Cardiac muscle cell (in vitro differentiated cells and primary cell): ENCODE results near the gene VSTM4. TPM values are rescaled to one million over a fixed set of nuclear protein-coding genes. Genes with fewer than 3 reads are reported as not detected.

Experiments
- DNase-seq, 2 donors: peaks; one replicate each; pipeline versions ENCODE4 v3.0.0 to v3.0.0-alpha.2; 2010 to 2017; ENCODE audit warnings: low read depth in 1 of 2, low spot score in 1 of 2
- H3K27ac ChIP-seq: fragments of 200-600 bp; sonication (generic); 2 replicates; pipeline ENCODE4 v1.5.1; 2016
- H3K27me3 ChIP-seq: fragments of 200-600 bp; sonication (generic); 2 replicates; pipeline ENCODE4 v1.6.0; 2016; ENCODE audit warnings: control low read depth
- H3K36me3 ChIP-seq: fragments of 200-600 bp; sonication (generic); 2 replicates; pipeline ENCODE4 v1.5.1; 2016; ENCODE audit warnings: control low read depth
- H3K4me1 ChIP-seq: fragments of 200-600 bp; sonication (generic); 2 replicates; pipeline ENCODE4 v1.8.1; 2017; ENCODE audit warnings: low read depth, mild to moderate bottlenecking, mixed run types
- H3K4me3 ChIP-seq: fragments of 200-600 bp; sonication (generic); 2 replicates; pipeline ENCODE4 v1.5.1; 2016; ENCODE audit warnings: mild to moderate bottlenecking
- H3K9me3 ChIP-seq: fragments of 200-600 bp; sonication (generic); 2 replicates; pipeline ENCODE4 v1.5.1; 2017; ENCODE audit warnings: low read depth, mild to moderate bottlenecking, control low read depth
- polyA plus RNA-seq: library from polyadenylated mRNA; unstranded; fragments of >200 nt; fragmentation: Nextera tagmentation; extraction: Ambion mirVana; gene quantifications from 2 replicates; pipeline ENCODE4 v1.2.1, GENCODE V29; 2016
- total RNA-seq: library from RNA; depleted of rRNA; stranded (reverse); fragments of >200 nt; gene quantifications from 2 replicates; pipeline ENCODE4 v1.2.3, GENCODE V29; 2016
- TF ChIP-seq, protein P1 (sequence below): IDR thresholded peaks from 2 replicates; pipeline ENCODE4 v1.5.1; 2012; ENCODE audit warnings: low read depth, mild to moderate bottlenecking, low read length

Gene VSTM4
- total and polyA plus RNA-seq, 2 experiments from 2014 or later: 3.6 to 6.0 TPM

DNA sequence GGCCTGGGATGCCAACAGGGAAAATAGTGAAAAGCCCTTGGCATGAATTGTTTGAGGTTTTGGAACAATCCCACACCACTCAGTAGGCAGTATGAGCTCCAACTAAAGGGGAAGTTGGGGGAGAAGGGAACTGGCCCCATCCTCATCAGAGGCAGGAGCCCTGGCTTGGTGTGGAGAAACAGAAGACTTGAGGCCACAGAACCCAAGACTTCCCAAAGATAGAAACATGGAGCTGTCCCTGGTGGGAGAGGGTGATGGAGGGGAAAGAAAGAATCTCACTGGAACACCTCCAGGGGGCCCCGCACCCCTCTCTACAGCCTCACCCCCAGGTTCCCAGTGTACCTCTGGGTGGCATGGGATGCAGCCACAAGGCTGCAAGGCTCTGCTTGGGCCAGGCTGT lies 85.7 kb downstream of the VSTM4 start:
- no peak overlapping the region for H3K4me3 ChIP-seq
- H3K4me1 ChIP-seq: no peaks in the 10 kb centered on the region
- TF ChIP-seq, protein P1, sequence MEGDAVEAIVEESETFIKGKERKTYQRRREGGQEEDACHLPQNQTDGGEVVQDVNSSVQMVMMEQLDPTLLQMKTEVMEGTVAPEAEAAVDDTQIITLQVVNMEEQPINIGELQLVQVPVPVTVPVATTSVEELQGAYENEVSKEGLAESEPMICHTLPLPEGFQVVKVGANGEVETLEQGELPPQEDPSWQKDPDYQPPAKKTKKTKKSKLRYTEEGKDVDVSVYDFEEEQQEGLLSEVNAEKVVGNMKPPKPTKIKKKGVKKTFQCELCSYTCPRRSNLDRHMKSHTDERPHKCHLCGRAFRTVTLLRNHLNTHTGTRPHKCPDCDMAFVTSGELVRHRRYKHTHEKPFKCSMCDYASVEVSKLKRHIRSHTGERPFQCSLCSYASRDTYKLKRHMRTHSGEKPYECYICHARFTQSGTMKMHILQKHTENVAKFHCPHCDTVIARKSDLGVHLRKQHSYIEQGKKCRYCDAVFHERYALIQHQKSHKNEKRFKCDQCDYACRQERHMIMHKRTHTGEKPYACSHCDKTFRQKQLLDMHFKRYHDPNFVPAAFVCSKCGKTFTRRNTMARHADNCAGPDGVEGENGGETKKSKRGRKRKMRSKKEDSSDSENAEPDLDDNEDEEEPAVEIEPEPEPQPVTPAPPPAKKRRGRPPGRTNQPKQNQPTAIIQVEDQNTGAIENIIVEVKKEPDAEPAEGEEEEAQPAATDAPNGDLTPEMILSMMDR: no peak
- H3K9me3 ChIP-seq: no peaks in the 10 kb centered on the region
- H3K27me3 ChIP-seq: no peaks in the 10 kb centered on the region
- no peaks in the 10 kb centered on the region for H3K36me3 ChIP-seq
- H3K27ac ChIP-seq: no peak overlapping the region
- no peak for DNase-seq

DNA sequence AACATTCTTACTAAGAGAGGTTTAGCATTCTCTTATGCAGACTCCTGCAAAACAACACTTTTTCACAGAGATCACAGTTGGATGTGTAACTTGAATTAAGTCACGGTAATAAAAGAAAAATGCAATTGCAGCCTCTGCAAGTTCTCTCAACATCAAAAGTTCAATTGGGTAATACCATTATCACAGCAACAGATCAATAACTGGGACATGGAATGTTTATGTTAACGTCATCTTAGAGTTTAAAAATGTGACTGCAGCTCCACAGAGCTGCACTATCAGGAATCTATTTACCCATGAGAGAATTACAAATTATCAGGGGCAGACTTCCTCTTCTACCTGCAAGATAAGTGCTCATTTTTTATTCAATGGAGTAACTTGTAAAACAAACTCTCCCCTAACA lies 86.7 kb downstream of the VSTM4 start:
- Histone ChIP-seq H3K9me3 (no peaks in the 10 kb centered on the region), H3K4me3 (no peak overlapping the region), H3K27me3 (no peaks in the 10 kb centered on the region), H3K36me3 (no peaks in the 10 kb centered on the region), H3K27ac (no peak overlapping the region), H3K4me1 (no peaks in the 10 kb centered on the region)
- no peak for DNase-seq
- TF ChIP-seq, protein P1: no peak

DNA sequence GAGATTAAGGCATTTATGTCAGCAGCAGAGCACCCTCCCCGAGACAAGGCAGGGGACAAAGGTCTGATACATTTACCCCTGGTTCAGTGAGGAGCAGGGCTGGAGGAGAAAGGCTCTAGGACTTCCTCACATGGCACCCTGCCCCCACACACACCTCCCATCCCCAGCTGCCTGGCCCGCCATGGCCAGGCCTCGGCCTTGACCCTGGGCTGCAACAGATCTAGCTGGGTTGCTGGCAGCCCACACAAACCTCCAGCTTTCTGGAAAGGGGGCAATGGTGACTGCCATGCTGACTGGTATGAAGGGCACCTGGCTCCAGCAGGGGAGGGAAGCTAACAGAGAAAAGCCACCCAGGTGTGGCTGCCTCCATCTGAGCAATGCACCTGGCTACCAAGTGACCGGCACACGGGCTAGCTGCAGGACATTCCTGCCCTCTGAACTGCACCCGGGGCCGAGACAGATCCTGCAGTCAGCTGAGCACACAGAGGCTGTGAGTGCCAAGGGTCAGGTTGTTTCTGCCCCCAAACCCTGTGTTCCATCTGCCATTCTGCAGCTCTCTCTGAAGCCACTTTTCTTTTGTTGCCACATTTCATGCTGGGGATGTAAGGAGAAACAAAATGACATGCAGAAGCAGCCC lies 89.9 kb downstream of the VSTM4 start:
- no peaks in the 10 kb centered on the region for H3K9me3 ChIP-seq
- H3K27me3 ChIP-seq: no peaks in the 10 kb centered on the region
- H3K4me1 ChIP-seq: no peaks in the 10 kb centered on the region
- H3K4me3 ChIP-seq: no peak overlapping the region
- TF ChIP-seq, protein P1: no peak
- DNase-seq: no peak
- H3K27ac ChIP-seq: no peak overlapping the region
- H3K36me3 ChIP-seq: no peaks in the 10 kb centered on the region

DNA sequence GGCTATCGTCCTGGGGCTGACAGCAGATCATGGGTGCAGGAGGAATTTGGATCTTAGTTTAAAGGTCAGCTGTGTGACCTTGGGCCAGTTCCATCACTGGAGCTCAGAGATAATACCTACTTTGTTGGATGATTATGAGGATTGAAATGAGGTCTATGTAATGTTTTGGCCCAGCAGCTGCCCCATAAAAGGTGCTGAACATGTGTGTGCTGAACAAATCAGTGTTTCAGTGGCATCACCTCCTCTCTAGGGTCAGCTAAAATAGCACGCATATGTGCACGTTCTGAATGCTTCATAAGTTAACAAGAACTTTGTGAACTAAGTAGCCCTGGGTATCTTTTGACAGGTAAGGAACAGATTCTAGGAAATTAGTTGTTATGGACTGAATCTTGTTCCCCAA lies 90.8 kb downstream of the VSTM4 start:
- Histone ChIP-seq H3K9me3 (no peaks in the 10 kb centered on the region), H3K4me3 (no peak overlapping the region), H3K27me3 (no peaks in the 10 kb centered on the region), H3K27ac (no peak overlapping the region), H3K36me3 (no peaks in the 10 kb centered on the region), H3K4me1 (no peaks in the 10 kb centered on the region)
- TF ChIP-seq, protein P1: no peak
- no peak for DNase-seq

DNA sequence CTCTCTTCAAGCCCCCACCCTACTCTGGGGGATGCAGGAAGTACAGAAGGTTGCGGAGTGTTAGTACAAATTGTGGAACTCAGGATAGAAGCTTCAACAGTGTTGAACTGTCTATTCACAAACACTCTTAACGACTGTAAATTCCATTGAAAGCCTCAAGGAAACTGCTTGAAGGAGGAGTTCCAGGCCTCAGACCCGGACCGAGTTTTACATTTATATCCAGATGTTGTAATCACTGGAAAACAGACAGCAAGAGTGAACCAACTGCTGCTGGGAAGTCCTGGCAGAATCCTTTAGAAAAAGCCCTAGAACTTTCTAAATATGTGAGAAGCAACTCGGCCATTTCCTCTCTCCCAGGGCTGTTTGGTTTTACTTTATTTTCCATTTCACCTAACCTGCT lies 91.6 kb downstream of the VSTM4 start:
- TF ChIP-seq, protein P1: no peak
- H3K27ac ChIP-seq: no peak overlapping the region
- H3K27me3 ChIP-seq: no peaks in the 10 kb centered on the region

More for the DNA sequence above, 91.6 kb downstream of the VSTM4 start:
- H3K36me3 ChIP-seq: no peaks in the 10 kb centered on the region
- DNase-seq: peak in 1 of 2 donors; percentile 65
- no peak overlapping the region for H3K4me3 ChIP-seq
- no peaks in the 10 kb centered on the region for H3K9me3 ChIP-seq
- no peaks in the 10 kb centered on the region for H3K4me1 ChIP-seq
